Measurements from ENCODE around the gene TESK2. TPM values are rescaled to one million over a fixed set of nuclear protein-coding genes. Genes with fewer than 3 reads are reported as not detected.

TESK2 gene
- polyA plus RNA-seq, 1 donor (not counting 4 experiments of a cell fraction or from before 2014, with no cell fraction given) = 2.0 TPM

- dilution Hi-C loops (cut with MboI; ENCODE audit: extremely low pct_ligation_motif_present, low sequenced_read_pairs) = no loop called here
- no peak for DNase-seq (ENCODE audit: low read depth, low spot score)
- no peak overlapping the region for H3K4me3 ChIP-seq (ENCODE audit: control insufficient read depth in 2 of 3, extremely low read depth in 1 of 3, insufficient read depth in 2 of 3, low read depth in 1 of 3, low read length in 3 of 3)
- no peak overlapping the region for H3K27ac ChIP-seq (ENCODE audit: control insufficient read depth, insufficient read depth, low read length)
- peaks cover 6% of the 10 kb centered on the region for H3K4me1 ChIP-seq (ENCODE audit: control insufficient read depth, extremely low read depth, insufficient read depth, low read length)
- no peaks in the 10 kb centered on the region for H4K20me1 ChIP-seq (ENCODE audit: control insufficient read depth, extremely low read depth, insufficient read depth, low read length)
- TF ChIP-seq, protein P1, sequence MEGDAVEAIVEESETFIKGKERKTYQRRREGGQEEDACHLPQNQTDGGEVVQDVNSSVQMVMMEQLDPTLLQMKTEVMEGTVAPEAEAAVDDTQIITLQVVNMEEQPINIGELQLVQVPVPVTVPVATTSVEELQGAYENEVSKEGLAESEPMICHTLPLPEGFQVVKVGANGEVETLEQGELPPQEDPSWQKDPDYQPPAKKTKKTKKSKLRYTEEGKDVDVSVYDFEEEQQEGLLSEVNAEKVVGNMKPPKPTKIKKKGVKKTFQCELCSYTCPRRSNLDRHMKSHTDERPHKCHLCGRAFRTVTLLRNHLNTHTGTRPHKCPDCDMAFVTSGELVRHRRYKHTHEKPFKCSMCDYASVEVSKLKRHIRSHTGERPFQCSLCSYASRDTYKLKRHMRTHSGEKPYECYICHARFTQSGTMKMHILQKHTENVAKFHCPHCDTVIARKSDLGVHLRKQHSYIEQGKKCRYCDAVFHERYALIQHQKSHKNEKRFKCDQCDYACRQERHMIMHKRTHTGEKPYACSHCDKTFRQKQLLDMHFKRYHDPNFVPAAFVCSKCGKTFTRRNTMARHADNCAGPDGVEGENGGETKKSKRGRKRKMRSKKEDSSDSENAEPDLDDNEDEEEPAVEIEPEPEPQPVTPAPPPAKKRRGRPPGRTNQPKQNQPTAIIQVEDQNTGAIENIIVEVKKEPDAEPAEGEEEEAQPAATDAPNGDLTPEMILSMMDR (optimal IDR thresholded peaks at IDR 0.05 in 1 of 3, IDR thresholded peaks at IDR 0.05 in 1 of 3, conservative IDR thresholded peaks at IDR 0.05 in 1 of 3; ENCODE audit: extremely low read depth in 1 of 3, insufficient read depth in 2 of 3, low read length in 3 of 3) = no peak
- no peak for TF ChIP-seq EZH2 (IDR thresholded peaks at IDR 0.05; ENCODE audit: low read length)
- no peak overlapping the region for H2AFZ ChIP-seq (ENCODE audit: control insufficient read depth, low read length)
- no peak overlapping the region for H3K9ac ChIP-seq (ENCODE audit: control insufficient read depth, extremely low read depth, insufficient read depth, low read length)
- H3K4me2 ChIP-seq (ENCODE audit: control insufficient read depth, extremely low read depth, insufficient read depth, low read depth, low read length) = no peak overlapping the region
- peak; percentile 92 for FAIRE-seq
- H3K9me3 ChIP-seq (ENCODE audit: control insufficient read depth, low read depth, low read length) = no peaks in the 10 kb centered on the region
- H3K27me3 ChIP-seq (ENCODE audit: control insufficient read depth, extremely low read depth, insufficient read depth, low read length) = no peaks in the 10 kb centered on the region
- no peaks in the 10 kb centered on the region for H3K36me3 ChIP-seq (ENCODE audit: control insufficient read depth in 2 of 2, extremely low read depth in 1 of 2, insufficient read depth in 2 of 2, low read length in 2 of 2)
- no peaks in the 10 kb centered on the region for H3K9me1 ChIP-seq (ENCODE audit: control insufficient read depth, extremely low read depth, insufficient read depth, low read length)
- no peaks in the 10 kb centered on the region for H3K79me2 ChIP-seq (ENCODE audit: control insufficient read depth, insufficient read depth, low read length)
Measured at GRCh38 chr1:45535988-45536766, 45.2 kb upstream of the TESK2 start.

- dilution Hi-C loops (cut with MboI; ENCODE audit: extremely low pct_ligation_motif_present, low sequenced_read_pairs) = no loop called here
- H3K4me1 ChIP-seq (ENCODE audit: control insufficient read depth, extremely low read depth, insufficient read depth, low read length) = peaks cover 6% of the 10 kb centered on the region
- no peaks in the 10 kb centered on the region for H4K20me1 ChIP-seq (ENCODE audit: control insufficient read depth, extremely low read depth, insufficient read depth, low read length)
- no peaks in the 10 kb centered on the region for H3K9me3 ChIP-seq (ENCODE audit: control insufficient read depth, low read depth, low read length)
- DNase-seq (ENCODE audit: low read depth, low spot score) = no peak
- H3K4me3 ChIP-seq (ENCODE audit: control insufficient read depth in 2 of 3, extremely low read depth in 1 of 3, insufficient read depth in 2 of 3, low read depth in 1 of 3, low read length in 3 of 3) = no peak overlapping the region
- H3K4me2 ChIP-seq (ENCODE audit: control insufficient read depth, extremely low read depth, insufficient read depth, low read depth, low read length) = no peak overlapping the region
- FAIRE-seq = no peak
- H3K27me3 ChIP-seq (ENCODE audit: control insufficient read depth, extremely low read depth, insufficient read depth, low read length) = no peaks in the 10 kb centered on the region
- H2AFZ ChIP-seq (ENCODE audit: control insufficient read depth, low read length) = no peak overlapping the region
- TF ChIP-seq, protein P1 (optimal IDR thresholded peaks at IDR 0.05 in 1 of 3, IDR thresholded peaks at IDR 0.05 in 1 of 3, conservative IDR thresholded peaks at IDR 0.05 in 1 of 3; ENCODE audit: extremely low read depth in 1 of 3, insufficient read depth in 2 of 3, low read length in 3 of 3) = no peak
- TF ChIP-seq EZH2 (IDR thresholded peaks at IDR 0.05; ENCODE audit: low read length) = no peak
- no peaks in the 10 kb centered on the region for H3K79me2 ChIP-seq (ENCODE audit: control insufficient read depth, insufficient read depth, low read length)
- H3K9me1 ChIP-seq (ENCODE audit: control insufficient read depth, extremely low read depth, insufficient read depth, low read length) = no peaks in the 10 kb centered on the region
- H3K9ac ChIP-seq (ENCODE audit: control insufficient read depth, extremely low read depth, insufficient read depth, low read length) = no peak overlapping the region
- no peaks in the 10 kb centered on the region for H3K36me3 ChIP-seq (ENCODE audit: control insufficient read depth in 2 of 2, extremely low read depth in 1 of 2, insufficient read depth in 2 of 2, low read length in 2 of 2)
- no peak overlapping the region for H3K27ac ChIP-seq (ENCODE audit: control insufficient read depth, insufficient read depth, low read length)
Measured at GRCh38 chr1:45531873-45532272, 40.9 kb upstream of the TESK2 start.

Measured in keratinocyte (primary cell).